WTC11 (cell line): Measurements from ENCODE around the gene TGIF1. TPM values are rescaled to one million over a fixed set of nuclear protein-coding genes. Genes with fewer than 3 reads are reported as not detected.

ENCODE experiments used
- ATAC-seq: fragments of 200-7000 bp; cut with Tn5 transposase; 2 replicates; pipeline ENCODE4 v1.10.0; 2021; ENCODE audit warnings: mild to moderate bottlenecking, moderate library complexity
- CTCF ChIA-PET: fragments of 300-600 bp; sonication (Branson Sonifier 250); formaldehyde crosslinking; loops from one replicate; lab custom pipeline; 2021; ENCODE audit warnings: antibody characterized with exemption; lab: Charles Lee
- POLR2A ChIA-PET: fragments of 350-600 bp; sonication (Branson Sonifier 250); formaldehyde crosslinking; loops from one replicate; lab custom pipeline; 2021; ENCODE audit warnings: antibody characterized with exemption; lab: Charles Lee
- DNase-seq: peaks from one replicate; pipeline ENCODE4 v3.0.0; 2021; ENCODE audit warnings: low spot score
- H3K27ac Mint-ChIP-seq: 2 replicates; pipeline ENCODE4 v1.8.0; 2021; ENCODE audit warnings: mixed read lengths
- H3K27me3 Mint-ChIP-seq: 2 replicates; pipeline ENCODE4 v1.8.0; 2021; ENCODE audit warnings: low read depth, mild to moderate bottlenecking, moderate library complexity, mixed read lengths
- H3K36me3 Mint-ChIP-seq: 2 replicates; pipeline ENCODE4 v1.8.0; 2021; ENCODE audit warnings: mixed read lengths
- H3K4me1 Mint-ChIP-seq: 2 replicates; pipeline ENCODE4 v1.8.0; 2022; ENCODE audit warnings: mixed read lengths
- H3K4me3 Mint-ChIP-seq: 2 replicates; pipeline ENCODE4 v1.8.0; 2021; ENCODE audit warnings: mild to moderate bottlenecking, moderate library complexity, mixed read lengths
- H3K9me3 Mint-ChIP-seq: 2 replicates; pipeline ENCODE4 v1.8.0; 2021; ENCODE audit warnings: mixed read lengths
- ATF2 ChIP-seq: sonication (generic); formaldehyde crosslinking; IDR thresholded peaks from 2 replicates; pipeline ENCODE4 v1.8.1; 2022; ENCODE audit warnings: low read depth, missing genetic modification reagents, borderline replicate concordance
- CTCF ChIP-seq: fragments of 200-600 bp; IDR thresholded peaks from 2 replicates; pipeline ENCODE4 v1.8.0; 2022; ENCODE audit warnings: antibody characterized with exemption
- ELF4 ChIP-seq: sonication (generic); formaldehyde crosslinking; IDR thresholded peaks from 2 replicates; pipeline ENCODE4 v1.8.1; 2022; ENCODE audit warnings: low read depth, mild to moderate bottlenecking, moderate library complexity, missing genetic modification reagents
- FOXK1 ChIP-seq: sonication (generic); formaldehyde crosslinking; IDR thresholded peaks from 2 replicates; pipeline ENCODE4 v1.8.0; 2022; ENCODE audit warnings: mild to moderate bottlenecking, moderate library complexity, missing genetic modification reagents
- FOXP1 ChIP-seq: sonication (generic); formaldehyde crosslinking; IDR thresholded peaks from 2 replicates; pipeline ENCODE4 v1.8.0; 2022; ENCODE audit warnings: missing genetic modification reagents, mild to moderate bottlenecking, moderate library complexity, borderline replicate concordance
- HMGA2 ChIP-seq: fragments of 250-450 bp; sonication (Bioruptor Pico); IDR thresholded peaks from 2 replicates; pipeline ENCODE4 v1.4.0; 2021; ENCODE audit warnings: mild to moderate bottlenecking, moderate library complexity
- NR1H2 ChIP-seq: sonication (generic); formaldehyde crosslinking; IDR thresholded peaks from 2 replicates; pipeline ENCODE4 v1.9.0; 2021; ENCODE audit warnings: mild to moderate bottlenecking, moderate library complexity, missing genetic modification reagents
- SMAD3 ChIP-seq: sonication (generic); formaldehyde crosslinking; IDR thresholded peaks from 2 replicates; pipeline ENCODE4 v1.8.0; 2022; ENCODE audit warnings: missing genetic modification reagents, mild to moderate bottlenecking, borderline replicate concordance
- STAT6 ChIP-seq: sonication (generic); formaldehyde crosslinking; conservative IDR thresholded peaks from 2 replicates; pipeline ENCODE4 v1.8.1; 2023; ENCODE audit warnings: mild to moderate bottlenecking, low read depth, missing genetic modification reagents, moderate library complexity
- USF1 ChIP-seq: sonication (generic); formaldehyde crosslinking; IDR thresholded peaks from 2 replicates; pipeline ENCODE4 v1.8.0; 2022; ENCODE audit warnings: mild to moderate bottlenecking, missing genetic modification reagents
- ZNF232 ChIP-seq: sonication (generic); formaldehyde crosslinking; IDR thresholded peaks from 2 replicates; pipeline ENCODE4 v1.8.0; 2022; ENCODE audit warnings: mild to moderate bottlenecking, missing genetic modification reagents
- total RNA-seq: library from RNA; stranded (reverse); gene quantifications from 3 replicates; pipeline ENCODE4 v1.2.3, GENCODE V29; 2021

Gene TGIF1
- total RNA-seq, 1 experiment from 2014 or later = 206 TPM

- TF ChIP-seq FOXP1 (0 out of 2 replicates have a peak, but pooled peaks have one; percentile 17), NR1H2 (no peak), FOXK1 (CRISPR knock-in tag) (peak; percentile 17; the same call in 1 of the 2 replicates), ATF2 (CRISPR knock-in tag) (no peak)
- TF ChIP-seq, all 79 proteins: peak for 4
These were observed 3.8 kb downstream of the TGIF1 start (continued) for GRCh38 chr18:3453540-3454364.

- Mint-ChIP-seq H3K4me3 (peak overlapping the region; percentile 96), H3K9me3 (no peaks in the 10 kb centered on the region), H3K4me1 (peaks cover 62% of the 10 kb centered on the region), H3K27ac (peak overlapping the region; percentile 98), H3K36me3 (peaks cover 65% of the 10 kb centered on the region), H3K27me3 (no peaks in the 10 kb centered on the region)
- peak; percentile 7 for ATAC-seq
- TF ChIP-seq SMAD3 (CRISPR knock-in tag) (no peak), ZNF232 (CRISPR knock-in tag) (no peak), CTCF (peak; percentile 46), HMGA2 (no peak), NR1H2 (no peak), ELF4 (CRISPR knock-in tag) (no peak), STAT6 (no peak)
- ChIA-PET CTCF (interaction anchor here (0.6 to 6.4 kb wide), 29 partner anchors 9 to 317 kb away, joined by 3 to 53 read pairs (median 4); no protein-coding TSS in a partner anchor), POLR2A (interaction anchor here (0.6 to 4.4 kb wide), 8 partner anchors 31 to 1230 kb away, joined by 3 to 41 read pairs (median 3); no protein-coding TSS in a partner anchor)
- DNase-seq = peak; percentile 45
These were observed 4.6 kb downstream of the TGIF1 start for GRCh38 chr18:3454365-3455089.

- H3K36me3 Mint-ChIP-seq = peaks cover 68% of the 10 kb centered on the region
- TF ChIP-seq ZNF232 (CRISPR knock-in tag) (no peak), USF1 (CRISPR knock-in tag) (no peak), ELF4 (CRISPR knock-in tag) (no peak)
- no peaks in the 10 kb centered on the region for H3K27me3 Mint-ChIP-seq
- H3K27ac Mint-ChIP-seq = peak overlapping the region; percentile 98
- DNase-seq (no peak), ATAC-seq (peak; percentile 3; the same call in 1 of the 2 replicates)
- ChIA-PET CTCF (interaction anchor here (0.6 to 6.4 kb wide), 28 partner anchors 8 to 317 kb away, joined by 3 to 53 read pairs (median 4); no protein-coding TSS in a partner anchor), POLR2A (interaction anchor here (0.6 to 4.4 kb wide), 7 partner anchors 31 to 1231 kb away, joined by 3 to 41 read pairs (median 3); no protein-coding TSS in a partner anchor)
- peaks cover 64% of the 10 kb centered on the region for H3K4me1 Mint-ChIP-seq
- H3K4me3 Mint-ChIP-seq = peak overlapping the region; percentile 96
- no peaks in the 10 kb centered on the region for H3K9me3 Mint-ChIP-seq
These were observed 5.2 kb downstream of the TGIF1 start for GRCh38 chr18:3455090-3455635.
